IMR-90 (cell line): ENCODE measurements around the gene PAXIP1. TPM values are rescaled to one million over a fixed set of nuclear protein-coding genes. Genes with fewer than 3 reads are reported as not detected.

Experiments used
- ATAC-seq: fragments of 200-7000 bp; cut with Tn5 transposase; 2 replicates; pipeline ENCODE4 v1.9.1; 2020; ENCODE audit warnings: low read depth, mild to moderate bottlenecking, moderate library complexity
- BruUV-seq: library from RNA; stranded (reverse); fragments of 400-500 nt; replicated peaks from 2 replicates; lab custom pipeline; 2021; lab: Mats Ljungman, UMichigan
- CTCF ChIA-PET: fragments of 300-600 bp; formaldehyde crosslinking; extraction: SDS; loops from one replicate; lab custom pipeline; 2021; ENCODE audit warnings: antibody characterized with exemption; lab: Yijun Ruan, JAX
- POLR2A ChIA-PET: fragments of 300-600 bp; sonication (Branson Sonifier 250); formaldehyde crosslinking; loops from one replicate; lab custom pipeline; 2022; ENCODE audit warnings: antibody characterized with exemption; ENCODE audit not compliant: unreplicated experiment; lab: Charles Lee
- DNase-seq: peaks from one replicate; pipeline ENCODE4 v3.0.0; 2013
- H2AFZ ChIP-seq: replicated peaks from 2 replicates; pipeline ENCODE3; 2013; ENCODE audit warnings: low read length, mild to moderate bottlenecking; ENCODE audit not compliant: poor library complexity
- H2AK5ac ChIP-seq: 2 replicates; pipeline ENCODE4 v1.6.1; 2013; ENCODE audit warnings: low read depth, low read length, inconsistent platforms
- H2AK9ac ChIP-seq: replicated peaks from 2 replicates; pipeline ENCODE3; 2013; ENCODE audit warnings: mild to moderate bottlenecking, low read depth, low read length, moderate library complexity; ENCODE audit not compliant: poor library complexity
- H2BK120ac ChIP-seq: 2 replicates; pipeline ENCODE4 v1.6.1; 2013; ENCODE audit warnings: low read depth, low read length, inconsistent platforms
- H2BK15ac ChIP-seq: 3 replicates; pipeline ENCODE4 v1.6.1; 2013; ENCODE audit warnings: low read depth, low read length, inconsistent platforms
- H2BK20ac ChIP-seq: 2 replicates; pipeline ENCODE4 v1.6.1; 2013; ENCODE audit warnings: low read depth, mild to moderate bottlenecking, inconsistent platforms, low read length, moderate library complexity
- H2BK5ac ChIP-seq: 2 replicates; pipeline ENCODE4 v1.6.1; 2013; ENCODE audit warnings: mild to moderate bottlenecking, low read depth, low read length, inconsistent platforms; ENCODE audit not compliant: poor library complexity, severe bottlenecking
- H3K14ac ChIP-seq: replicated peaks from 2 replicates; pipeline ENCODE4 v1.6.1; 2013; ENCODE audit warnings: low read depth, low read length, inconsistent platforms
- H3K18ac ChIP-seq: 2 replicates; pipeline ENCODE4 v1.6.1; 2013; ENCODE audit warnings: low read depth, low read length, control low read depth
- H3K23ac ChIP-seq: 2 replicates; pipeline ENCODE4 v1.6.1; 2013; ENCODE audit warnings: low read depth, low read length, inconsistent platforms
- H3K27ac ChIP-seq: 2 replicates; pipeline ENCODE4 v1.5.1; 2013; ENCODE audit warnings: mild to moderate bottlenecking, control low read depth, low read length; ENCODE audit not compliant: insufficient read depth
- H3K27me3 ChIP-seq: 2 replicates; pipeline ENCODE4 v1.6.1; 2013; ENCODE audit warnings: low read length; ENCODE audit not compliant: control insufficient read depth, insufficient read depth
- H3K36me3 ChIP-seq: 2 replicates; pipeline ENCODE4 v1.6.1; 2013; ENCODE audit warnings: low read length, mixed read lengths; ENCODE audit not compliant: control insufficient read depth, insufficient read depth
- H3K4ac ChIP-seq: 2 replicates; pipeline ENCODE4 v1.6.1; 2013; ENCODE audit warnings: low read depth, low read length, inconsistent platforms
- H3K4me1 ChIP-seq: 2 replicates; pipeline ENCODE4 v1.6.1; 2013; ENCODE audit warnings: low read length, mixed read lengths; ENCODE audit not compliant: control insufficient read depth, insufficient read depth
- H3K4me2 ChIP-seq: 2 replicates; pipeline ENCODE4 v1.6.1; 2013; ENCODE audit warnings: low read depth, mild to moderate bottlenecking, control low read depth, low read length, moderate library complexity
- H3K4me3 ChIP-seq: 2 replicates; pipeline ENCODE4 v1.5.1; 2013; ENCODE audit warnings: low read depth, mild to moderate bottlenecking, control low read depth, low read length, moderate library complexity; ENCODE audit not compliant: insufficient read depth
- H3K56ac ChIP-seq: 2 replicates; pipeline ENCODE4 v1.6.1; 2013; ENCODE audit warnings: low read length, inconsistent platforms; ENCODE audit not compliant: insufficient read depth; ENCODE audit errors: extremely low read depth
- H3K79me1 ChIP-seq, 2 experiments: 2 replicates each; pipeline ENCODE4 v1.6.1; 2013; ENCODE audit warnings: low read length in 2 of 2, inconsistent platforms in 1 of 2, low read depth in 1 of 2
- H3K9ac ChIP-seq: 2 replicates; pipeline ENCODE4 v1.6.1; 2013; ENCODE audit warnings: low read depth, low read length, control low read depth
- H3K9me1 ChIP-seq: 2 replicates; pipeline ENCODE4 v1.6.1; 2013; ENCODE audit warnings: low read length, inconsistent platforms; ENCODE audit not compliant: insufficient read depth
- H3K9me3 ChIP-seq: 2 replicates; pipeline ENCODE4 v1.6.1; 2013; ENCODE audit warnings: low read length; ENCODE audit not compliant: control insufficient read depth, insufficient read depth
- H4K20me1 ChIP-seq: 2 replicates; pipeline ENCODE4 v1.6.1; 2013; ENCODE audit warnings: low read length, inconsistent platforms; ENCODE audit not compliant: insufficient read depth
- H4K5ac ChIP-seq: 2 replicates; pipeline ENCODE4 v1.6.1; 2013; ENCODE audit warnings: mild to moderate bottlenecking, low read depth, low read length, control low read depth
- H4K8ac ChIP-seq, 2 experiments: 2 replicates each; pipeline ENCODE4 v1.6.1; 2013; ENCODE audit warnings: low read depth in 2 of 2, low read length in 2 of 2, control low read depth in 1 of 2, inconsistent platforms in 1 of 2
- H4K91ac ChIP-seq: 2 replicates; pipeline ENCODE4 v1.6.1; 2013; ENCODE audit warnings: low read depth, low read length, inconsistent platforms; ENCODE audit not compliant: insufficient read depth
- BHLHE40 ChIP-seq: fragments of 150-350 bp; IDR thresholded peaks from 2 replicates; pipeline ENCODE4 v1.6.1; 2016; ENCODE audit warnings: mild to moderate bottlenecking, low read depth, low read length
- CEBPB ChIP-seq: IDR thresholded peaks from 2 replicates; pipeline ENCODE4 v1.6.1; 2012; ENCODE audit warnings: low read depth, low read length, improper control_type of control experiment
- CTCF ChIP-seq: conservative IDR thresholded peaks from 2 replicates; pipeline ENCODE4 v1.5.1; 2012; ENCODE audit warnings: mild to moderate bottlenecking, low read depth, low read length, improper control_type of control experiment
- ELK1 ChIP-seq: fragments of 150-350 bp; IDR thresholded peaks from 2 replicates; pipeline ENCODE4 v1.6.1; 2016; ENCODE audit warnings: low read depth, mild to moderate bottlenecking, low read length, moderate library complexity, borderline replicate concordance
- FOS ChIP-seq: fragments of 150-350 bp; IDR thresholded peaks from 2 replicates; pipeline ENCODE4 v1.6.1; 2016; ENCODE audit warnings: low read depth, low read length
- MAFK ChIP-seq: IDR thresholded peaks from 2 replicates; pipeline ENCODE4 v1.6.1; 2012; ENCODE audit warnings: low read depth, low read length, improper control_type of control experiment
- NFE2L2 ChIP-seq: fragments of 150-350 bp; IDR thresholded peaks from 2 replicates; pipeline ENCODE4 v1.6.1; 2016; ENCODE audit warnings: low read depth, mild to moderate bottlenecking, low read length
- POLR2A ChIP-seq: IDR thresholded peaks from 2 replicates; pipeline ENCODE4 v1.6.1; 2012; ENCODE audit warnings: mild to moderate bottlenecking, low read depth, low read length
- RAD21 ChIP-seq: IDR thresholded peaks from 2 replicates; pipeline ENCODE4 v1.6.1; 2012; ENCODE audit warnings: low read length, improper control_type of control experiment
- RCOR1 ChIP-seq: IDR thresholded peaks from 2 replicates; pipeline ENCODE4 v1.6.1; 2012; ENCODE audit warnings: mild to moderate bottlenecking, low read length, improper control_type of control experiment; ENCODE audit not compliant: insufficient replicate concordance
- SMC3 ChIP-seq: fragments of 150-350 bp; IDR thresholded peaks from 2 replicates; pipeline ENCODE4 v1.6.1; 2016; ENCODE audit warnings: low read depth, mild to moderate bottlenecking, antibody characterized with exemption, low read length, moderate library complexity
- WGBS, 2 experiments: methylation state at CpG; one replicate each; pipeline versions ENCODE4 v1.1.5 to v1.1.7; 2013; ENCODE audit warnings: missing lambda C conversion rate in 2 of 2; ENCODE audit not compliant: insufficient read length in 1 of 2; ENCODE audit errors: extremely low coverage in 2 of 2; 5-methylcytosine and 5-hydroxymethylcytosine counted together
- dilution Hi-C: fragments of 300-500 bp; cut with HindIII; formaldehyde crosslinking; loops from one replicate; pipeline ENCODE4 v1.14.3; 2018; ENCODE audit warnings: low sequenced_read_pairs; ENCODE audit not compliant: unreplicated experiment
- in situ Hi-C: fragments of 300-500 bp; cut with MboI; formaldehyde crosslinking; loops from 3 replicates; pipeline ENCODE4 v1.14.3; 2019; ENCODE audit warnings: low sequenced_read_pairs, inconsistent platforms, mixed read lengths
- intact Hi-C: fragments of 100-400 bp; cut with micrococcal nuclease; formaldehyde crosslinking; loops from 2 replicates; pipeline ENCODE4 v1.10.0; 2022
- polyA plus RNA-seq, 3 experiments: library from polyadenylated mRNA; depleted of rRNA; stranded (reverse); fragments of >200 nt; gene quantifications; 2 replicates each; pipeline ENCODE4 v1.2.3, GENCODE V29; 2012; ENCODE audit warnings: low replicate concordance in 1 of 3
- total RNA-seq: library from RNA; depleted of rRNA; stranded (reverse); fragments of >200 nt; gene quantifications from 2 replicates; pipeline ENCODE4 v1.2.3, GENCODE V29; 2012

PAXIP1 gene
- total and polyA plus RNA-seq, 2 of the 4 experiments (the other 2 are of a cell fraction): 7.3 to 8.7 TPM

GRCh38 chr7:155011086-155011485 lies 8.2 kb upstream of the PAXIP1 start:
- no peak overlapping the region for H3K18ac ChIP-seq
- ATAC-seq (no peak), DNase-seq (no peak)
- no peak overlapping the region for H2AFZ ChIP-seq
- dilution Hi-C loops (no loop called here), intact Hi-C loops (no loop called here), in situ Hi-C loops (no loop called here)
- no peak overlapping the region for H4K91ac ChIP-seq
- H3K23ac ChIP-seq: no peak overlapping the region
- H3K9ac ChIP-seq: no peak overlapping the region
- BruUV-seq: no TSS peak
- POLR2A ChIA-PET: interaction anchor here (0.6 kb wide), 1 partner anchor 155 kb away, joined by 3 read pairs; no protein-coding TSS in a partner anchor
- H3K14ac ChIP-seq: no peak overlapping the region
- no peak overlapping the region for H2AK5ac ChIP-seq
- H3K9me1 ChIP-seq: no peaks in the 10 kb centered on the region
- WGBS, 2 experiments: no CpG with 5 or more reads among the region's 4 CpGs
- no peak overlapping the region for H2AK9ac ChIP-seq
- CTCF ChIA-PET: no interaction called here
- H3K79me1 ChIP-seq: no peaks in the 10 kb centered on the region
- no peak overlapping the region for H3K4ac ChIP-seq
- H3K56ac ChIP-seq: no peak overlapping the region
- H3K4me3 ChIP-seq: no peak overlapping the region
- no peaks in the 10 kb centered on the region for H3K9me3 ChIP-seq
- H3K27ac ChIP-seq: no peak overlapping the region
- no peak overlapping the region for H3K4me2 ChIP-seq
- no peaks in the 10 kb centered on the region for H4K20me1 ChIP-seq
- H3K4me1 ChIP-seq: no peaks in the 10 kb centered on the region
- H2BK120ac ChIP-seq: no peak overlapping the region
- H3K27me3 ChIP-seq: no peaks in the 10 kb centered on the region; the same call in 1 of the 2 replicates
- H2BK5ac ChIP-seq: no peak overlapping the region
- no peak overlapping the region for H2BK20ac ChIP-seq
- no peaks in the 10 kb centered on the region; the same call in none of the 2 replicates for H3K36me3 ChIP-seq
- no peak overlapping the region for H4K5ac ChIP-seq
- H2BK15ac ChIP-seq: no peak overlapping the region
- no peak overlapping the region for H4K8ac ChIP-seq
- TF ChIP-seq CEBPB (no peak), SMC3 (no peak), RAD21 (no peak), MAFK (no peak), CTCF (no peak), RCOR1 (no peak), BHLHE40 (no peak), NFE2L2 (no peak), FOS (no peak), ELK1 (no peak), POLR2A (no peak)
